HG03139 (cell line): ENCODE data around the gene CCDC92.
"Not testable (repeated sequence)": the region's sequence is repeated elsewhere in the genome, so short reads cannot be mapped to it uniquely, and the experiment has no call there.

Experiments
- ATAC-seq: cut with Tn5 transposase; IDR thresholded peaks from one replicate; pipeline ENCODE4 v1.9.1; 2021; ENCODE audit not compliant: unreplicated experiment

Gene CCDC92

DNA sequence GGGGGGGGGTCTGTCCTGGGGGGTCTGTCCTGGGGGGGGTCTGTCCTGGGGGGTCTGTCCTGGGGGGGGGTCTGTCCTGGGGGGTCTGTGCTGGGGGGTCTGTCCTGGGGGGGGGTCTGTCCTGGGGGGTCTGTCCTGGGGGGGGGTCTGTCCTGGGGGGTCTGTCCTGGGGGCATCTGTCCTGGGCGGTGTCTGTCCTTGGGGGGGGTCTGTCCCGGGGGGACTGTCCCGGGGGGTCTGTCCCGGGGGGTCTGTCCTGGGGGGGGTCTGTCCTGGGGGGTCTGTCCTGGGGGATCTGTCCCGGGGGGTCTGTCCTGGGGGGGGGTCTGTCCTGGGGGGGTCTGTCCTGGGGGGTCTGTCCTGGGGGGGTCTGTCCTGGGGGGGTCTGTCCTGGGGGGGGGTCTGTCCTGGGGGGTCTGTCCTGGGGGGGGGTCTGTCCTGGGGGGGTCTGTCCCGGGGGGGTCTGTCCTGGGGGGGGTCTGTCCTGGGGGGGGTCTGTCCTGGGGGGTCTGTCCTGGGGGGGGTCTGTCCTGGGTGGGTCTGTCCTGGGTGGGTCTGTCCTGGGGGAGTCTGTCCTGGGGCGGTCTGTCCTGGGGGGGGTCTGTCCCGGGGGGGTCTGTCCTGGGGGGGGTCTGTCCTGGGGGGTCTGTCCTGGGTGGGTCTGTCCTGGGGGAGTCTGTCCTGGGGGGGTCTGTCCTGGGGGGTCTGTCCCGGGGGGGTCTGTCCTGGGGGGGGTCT lies 60.8 kb downstream of the CCDC92 start:
- not testable (repeated sequence) for ATAC-seq

DNA sequence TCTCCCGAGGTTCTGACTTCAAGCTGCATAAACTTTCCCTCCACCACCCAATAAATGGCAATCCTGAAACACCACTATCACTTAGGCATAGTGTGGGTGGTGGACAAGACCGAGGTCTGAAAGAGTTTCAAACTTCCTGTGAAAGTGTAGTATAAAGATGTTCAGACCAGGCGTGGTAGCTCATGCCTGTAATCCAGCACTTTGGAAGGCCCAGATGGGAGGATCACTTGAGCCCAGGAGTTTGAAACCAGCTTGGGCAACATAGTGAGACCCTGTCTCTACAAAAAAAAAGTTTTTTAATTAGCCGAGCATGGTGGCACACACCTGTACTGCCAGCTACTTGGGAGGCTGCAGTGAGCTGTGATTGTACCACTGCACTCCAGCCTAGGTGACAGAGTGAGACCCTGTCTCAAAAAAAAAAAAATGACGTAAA lies 61.9 kb downstream of the CCDC92 start:
- ATAC-seq = no peak

DNA sequence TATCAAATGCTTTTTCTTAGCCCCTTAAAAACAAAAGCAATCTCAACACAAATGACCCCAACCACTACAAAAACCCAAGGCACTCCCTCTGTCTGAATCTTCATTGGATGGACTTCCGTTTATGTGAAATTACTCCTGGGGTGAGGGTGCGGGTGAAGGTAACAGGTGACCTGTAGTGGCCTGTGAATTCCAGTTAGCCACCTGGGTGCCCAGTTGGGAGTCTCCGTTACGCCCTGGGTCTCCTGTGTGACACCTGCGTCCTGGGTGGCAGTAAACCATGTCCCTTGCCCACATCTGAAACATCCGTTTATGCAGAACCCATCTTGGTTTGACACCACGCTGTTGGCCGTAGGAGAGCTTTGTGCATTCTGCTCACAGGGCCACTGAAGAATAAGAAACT lies 62.6 kb downstream of the CCDC92 start:
- ATAC-seq = no peak

DNA sequence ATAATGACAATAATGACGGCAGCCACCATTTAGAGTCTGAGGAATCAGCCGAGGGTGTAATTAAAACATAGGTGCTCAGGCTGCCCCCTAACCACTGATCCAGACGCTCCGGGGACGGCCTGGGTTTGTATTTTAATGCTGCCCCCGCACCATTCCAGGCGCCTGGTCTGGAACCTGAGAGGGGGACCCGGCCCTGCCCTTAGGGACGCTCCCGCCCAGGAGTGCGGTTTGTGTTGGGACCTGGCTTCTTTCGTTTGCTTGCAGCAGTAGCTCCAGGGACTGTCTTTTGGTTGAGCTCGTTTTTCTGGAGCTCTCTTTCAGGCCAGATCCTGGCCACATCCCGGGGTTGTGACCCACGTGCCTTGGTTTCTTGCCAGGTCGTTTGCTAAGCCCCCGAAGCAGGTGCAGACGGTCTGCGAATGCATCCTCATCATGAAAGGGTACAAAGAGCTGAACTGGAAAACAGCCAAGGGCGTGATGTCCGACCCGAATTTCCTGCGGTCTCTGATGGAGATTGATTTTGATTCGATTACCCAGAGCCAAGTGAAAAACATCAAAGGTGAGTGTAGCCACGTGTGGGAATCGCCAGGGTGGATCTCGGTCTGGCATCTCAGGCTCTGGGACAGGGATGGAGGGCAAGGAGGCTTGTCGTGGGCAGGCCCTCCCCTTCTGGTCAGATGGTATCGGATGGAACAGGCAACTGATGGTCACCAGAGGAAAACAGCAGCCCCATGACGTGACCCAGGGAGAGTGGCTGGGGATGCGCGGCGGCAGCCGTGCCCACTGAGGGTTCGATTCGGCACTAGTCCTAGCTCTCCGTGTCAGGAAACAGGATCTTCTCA lies 63.5 kb downstream of the CCDC92 start:
- no peak for ATAC-seq

DNA sequence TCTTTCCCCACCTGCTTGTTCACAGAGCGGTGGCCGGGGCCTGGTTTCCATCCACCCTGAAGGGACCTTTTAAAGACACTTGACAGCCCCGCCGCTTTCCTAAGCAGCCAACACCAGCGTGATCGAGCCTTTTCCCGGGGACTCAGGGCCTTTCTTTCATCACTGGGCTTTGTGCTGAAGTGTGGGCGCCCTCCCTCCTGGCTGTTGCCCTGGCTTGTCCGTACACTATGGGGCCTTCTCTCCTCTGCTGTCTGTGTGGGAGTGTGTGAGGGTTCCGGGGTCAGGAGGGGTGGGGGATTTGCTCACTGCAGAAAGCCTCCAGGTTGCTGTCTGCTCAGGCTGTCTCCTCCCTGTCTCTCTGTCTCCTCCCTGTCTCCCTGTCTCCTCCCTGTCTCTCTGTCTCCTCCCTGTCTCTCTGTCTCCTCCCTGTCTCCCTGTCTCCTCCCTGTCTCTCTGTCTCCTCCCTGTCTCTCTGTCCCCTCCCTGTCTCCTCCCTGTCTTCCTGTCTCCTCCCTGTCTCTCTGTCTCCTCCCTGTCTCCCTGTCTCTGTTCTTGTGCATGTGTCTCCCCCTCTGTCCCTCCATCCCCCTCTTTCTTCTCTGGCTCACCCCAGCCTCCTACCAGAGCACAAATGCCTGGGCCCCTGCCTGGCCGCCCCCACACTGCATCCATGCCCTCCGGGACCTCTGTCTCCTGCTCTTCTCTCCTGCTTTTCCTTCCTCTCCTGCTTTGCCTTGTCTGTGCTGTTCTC lies 64.7 kb downstream of the CCDC92 start:
- no peak for ATAC-seq

DNA sequence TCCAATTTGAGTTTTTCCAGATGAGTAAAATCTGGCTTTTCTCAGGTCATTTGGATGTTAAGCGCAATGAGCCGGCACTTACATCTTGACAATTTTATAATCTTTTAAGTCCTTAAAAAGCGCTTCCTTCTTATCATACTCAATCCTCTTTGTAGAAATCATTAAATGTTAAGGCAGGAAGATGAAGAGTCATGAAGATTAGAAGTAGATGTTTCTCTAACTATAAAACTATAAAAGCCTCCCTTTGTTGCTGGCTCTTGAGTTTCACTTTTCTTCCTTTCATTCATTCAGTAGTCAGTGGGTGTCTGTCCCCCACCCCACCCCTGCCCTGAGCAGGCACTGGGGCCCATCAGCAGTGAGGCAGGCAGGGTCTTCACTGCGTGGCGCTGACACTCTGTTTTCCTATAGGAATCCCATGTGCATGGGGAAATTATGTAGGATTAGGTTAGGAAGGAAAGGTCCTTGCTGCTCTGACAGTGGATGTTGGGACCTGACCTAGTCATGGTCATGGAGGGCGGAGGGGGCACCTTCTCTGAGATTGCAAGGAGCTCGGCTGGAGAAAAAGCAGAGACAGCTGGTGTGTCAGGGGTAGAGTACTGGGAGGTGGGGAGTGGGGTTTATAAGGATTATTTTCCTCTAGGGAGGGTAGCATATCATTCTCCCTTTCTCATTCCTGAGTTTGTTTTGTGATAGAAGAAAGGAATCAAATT lies 65.8 kb downstream of the CCDC92 start:
- no peak for ATAC-seq

DNA sequence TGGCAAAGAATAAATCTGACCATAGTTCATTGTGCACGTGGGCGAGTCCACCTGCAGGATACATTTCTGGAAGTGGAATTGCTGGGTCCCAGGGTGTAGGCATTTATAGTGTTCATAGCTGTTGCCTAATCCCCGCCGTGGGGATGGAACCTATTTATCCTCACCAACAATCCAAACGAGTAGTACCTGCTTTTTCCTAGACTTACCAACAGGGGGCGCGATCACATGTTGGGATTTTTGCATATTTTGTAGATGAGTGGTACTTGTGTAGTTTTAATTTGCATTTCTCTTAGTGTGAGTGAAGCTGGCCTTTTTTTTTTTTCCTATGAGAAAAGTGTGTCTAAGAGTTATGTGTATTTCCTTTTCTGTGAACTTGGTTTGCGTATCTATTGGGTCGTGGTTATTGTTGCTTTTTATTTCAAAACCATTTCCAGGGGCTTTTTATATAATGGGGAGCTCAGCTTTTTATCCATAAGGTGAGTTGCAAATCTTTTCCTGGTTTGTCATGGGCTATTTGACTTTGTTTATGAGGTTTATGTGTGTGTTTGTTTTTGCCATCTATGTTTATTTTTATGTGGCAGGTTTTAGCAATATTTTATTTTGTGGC lies 67.2 kb downstream of the CCDC92 start:
- ATAC-seq = no peak

DNA sequence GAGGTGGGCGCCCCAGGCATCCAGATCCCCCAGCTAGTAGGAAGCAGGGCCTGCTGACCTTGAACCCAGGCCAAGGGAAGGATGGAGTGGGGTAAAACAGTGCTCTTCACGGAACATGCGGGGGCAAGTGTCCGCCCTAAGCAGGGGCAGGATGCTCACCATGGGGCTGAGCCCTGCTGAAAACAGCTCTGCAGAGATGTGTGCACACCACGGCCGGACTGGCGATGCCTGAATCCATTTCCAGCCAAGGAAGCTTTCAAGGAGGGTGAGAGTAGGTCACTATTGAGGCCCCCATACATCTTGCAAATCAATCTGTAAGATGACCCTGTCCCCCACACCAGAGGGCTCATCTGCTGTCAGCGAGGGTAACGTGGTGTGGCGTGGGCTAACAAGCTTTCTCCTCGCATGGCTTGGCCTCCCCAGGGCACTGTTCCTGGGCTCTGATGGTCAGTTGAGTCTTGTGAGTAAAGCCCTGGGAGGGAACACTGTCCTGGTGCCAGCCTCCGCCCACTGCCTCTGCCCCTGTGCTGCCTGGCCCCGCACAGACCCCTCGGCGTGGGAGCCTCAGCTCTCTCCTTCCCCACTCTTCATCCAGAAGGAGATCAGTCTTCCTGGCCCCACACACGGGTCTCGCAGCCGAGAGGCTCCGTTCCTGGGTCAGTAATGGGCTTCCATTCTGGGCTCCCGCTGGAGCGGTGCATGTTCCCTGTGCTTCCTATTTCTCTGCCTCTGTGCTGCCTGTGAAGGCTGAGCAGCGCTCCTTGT lies 69.1 kb downstream of the CCDC92 start:
- ATAC-seq = no peak

DNA sequence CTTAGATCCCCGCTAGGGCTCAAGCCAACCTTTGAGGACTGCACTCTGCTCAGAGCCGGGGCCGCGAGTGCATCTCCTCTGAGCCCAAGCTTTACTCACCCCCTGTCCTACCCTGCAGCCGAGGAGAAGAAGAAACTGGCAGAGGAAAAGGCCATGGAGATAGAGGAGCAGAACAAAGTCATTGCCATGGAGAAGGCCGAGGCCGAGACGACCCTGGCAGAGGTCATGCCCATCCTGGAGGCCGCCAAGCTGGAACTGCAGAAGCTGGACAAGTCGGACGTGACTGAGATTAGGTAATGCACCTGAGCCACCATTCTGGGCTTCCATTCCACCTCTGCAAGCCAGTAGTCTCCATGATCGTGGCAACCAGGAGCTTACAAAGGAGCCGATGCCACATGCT lies 69.8 kb downstream of the CCDC92 start:
- no peak for ATAC-seq

DNA sequence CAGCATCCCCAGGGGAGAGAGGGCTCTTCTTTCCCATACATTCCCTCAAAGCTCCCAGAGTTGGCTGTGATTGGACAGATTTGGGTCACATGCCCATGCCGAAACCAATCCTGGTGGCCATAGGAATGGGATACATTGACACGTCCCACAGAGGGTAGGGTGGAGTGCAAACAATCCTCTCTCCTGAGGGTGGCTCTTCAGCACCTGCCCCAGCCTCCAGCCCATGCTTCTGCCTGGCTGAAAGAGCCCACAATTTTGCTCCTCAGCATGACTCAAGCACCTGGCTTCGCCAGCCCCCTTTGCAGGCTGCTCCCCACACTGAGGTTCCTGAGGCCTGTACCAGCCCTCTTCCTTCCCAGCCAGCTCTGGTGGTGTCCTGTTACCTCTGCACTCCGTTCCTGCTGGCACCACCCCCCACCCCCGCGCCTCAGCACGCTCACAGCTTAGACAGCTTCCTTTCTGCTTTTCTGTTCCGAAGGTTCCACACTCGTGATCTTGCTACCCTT lies 71.7 kb downstream of the CCDC92 start:
- no peak for ATAC-seq

DNA sequence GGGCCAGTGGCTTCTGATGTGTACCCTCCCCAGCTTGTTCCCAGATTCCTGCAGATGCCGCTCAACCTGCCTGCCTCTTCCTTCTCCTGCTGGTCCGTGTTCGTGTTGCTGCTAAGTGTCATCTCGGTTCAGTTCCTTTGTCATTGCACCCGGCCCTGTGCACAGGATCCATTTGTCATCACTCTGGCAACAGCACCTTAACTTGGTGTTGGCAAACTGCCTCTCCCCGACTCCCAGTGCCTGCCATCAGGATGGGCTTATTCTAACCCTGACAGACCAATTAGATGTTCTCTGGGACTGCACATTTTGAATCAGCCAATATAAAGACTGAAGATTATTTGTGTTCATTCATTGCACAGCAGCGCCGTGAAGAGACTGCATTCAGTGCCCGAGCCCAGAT lies 73.3 kb downstream of the CCDC92 start:
- no peak for ATAC-seq

DNA sequence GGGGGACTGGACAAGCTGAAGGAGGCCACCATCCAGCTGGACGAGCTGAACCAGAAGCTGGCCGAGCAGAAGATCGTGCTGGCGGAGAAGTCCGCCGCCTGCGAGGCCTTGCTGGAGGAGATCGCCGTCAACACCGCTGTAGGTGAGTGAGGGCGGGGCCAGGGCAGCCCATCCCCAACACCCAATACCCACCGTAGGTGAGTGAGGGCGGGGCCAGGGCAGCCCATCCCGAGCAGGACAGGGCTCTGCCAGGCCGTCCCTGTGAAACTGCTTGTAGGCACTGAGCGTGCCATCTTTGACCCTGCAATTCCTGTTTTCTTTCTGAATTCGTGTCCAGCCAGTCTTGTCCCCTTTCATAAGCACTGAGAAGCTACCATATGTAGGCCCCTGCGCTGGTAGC lies 74.0 kb downstream of the CCDC92 start:
- no peak for ATAC-seq

DNA sequence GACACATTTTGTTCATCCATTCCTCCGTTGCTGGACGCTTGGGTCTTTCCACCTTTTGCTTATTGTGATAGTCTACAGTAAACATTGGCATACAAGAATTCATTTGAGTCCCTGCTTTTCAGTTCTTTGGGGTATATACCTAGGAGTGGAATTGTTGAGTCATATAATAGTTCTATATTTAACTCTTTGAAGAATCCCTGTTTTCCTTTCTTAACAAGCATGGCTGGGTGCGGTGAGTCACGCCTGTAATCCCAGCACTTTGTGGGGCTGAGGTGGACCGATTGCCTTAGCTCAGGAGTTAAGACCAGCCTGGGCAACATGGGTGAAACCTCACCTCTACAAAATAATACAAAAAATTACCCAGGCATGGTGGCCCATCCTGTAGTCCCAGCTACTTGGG lies 75.4 kb downstream of the CCDC92 start:
- ATAC-seq = no peak

DNA sequence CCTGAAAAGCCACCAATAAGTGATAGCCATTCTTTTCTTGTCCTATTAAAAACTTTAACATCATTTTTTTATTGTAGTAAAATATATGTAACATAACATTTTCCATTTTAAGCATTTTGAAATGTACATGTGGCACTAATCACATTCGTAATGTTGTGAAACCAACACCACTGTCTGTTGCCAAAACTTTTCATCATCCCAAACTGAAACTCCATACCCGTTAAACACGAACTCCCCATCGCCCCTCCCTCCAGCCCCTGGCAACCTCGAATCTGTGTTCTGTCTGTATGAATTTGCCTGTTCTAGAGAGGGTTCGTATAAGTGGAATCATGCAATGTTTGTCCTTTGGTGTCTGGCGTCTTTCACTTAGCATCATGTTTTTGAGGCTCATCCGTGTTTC lies 75.9 kb downstream of the CCDC92 start:
- no peak for ATAC-seq

DNA sequence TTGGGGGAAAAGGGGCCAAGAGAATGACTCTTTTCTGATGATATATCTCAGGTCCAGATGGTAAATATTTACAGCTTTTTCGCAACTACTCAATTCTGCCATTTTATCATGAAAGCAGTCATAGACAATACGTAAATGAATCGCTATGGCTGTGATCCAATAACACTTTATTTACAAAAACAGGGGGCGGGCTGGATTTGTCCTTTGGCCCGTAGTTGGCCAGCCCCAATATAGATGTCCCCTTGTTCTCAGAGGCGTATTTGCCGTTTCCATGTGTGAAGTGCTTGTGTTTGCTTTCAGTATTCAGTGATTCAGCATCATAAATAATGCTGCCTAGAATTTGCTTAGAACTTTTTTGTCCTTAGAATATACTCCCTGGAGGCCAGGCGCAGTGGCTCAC lies 77.2 kb downstream of the CCDC92 start:
- no peak for ATAC-seq

DNA sequence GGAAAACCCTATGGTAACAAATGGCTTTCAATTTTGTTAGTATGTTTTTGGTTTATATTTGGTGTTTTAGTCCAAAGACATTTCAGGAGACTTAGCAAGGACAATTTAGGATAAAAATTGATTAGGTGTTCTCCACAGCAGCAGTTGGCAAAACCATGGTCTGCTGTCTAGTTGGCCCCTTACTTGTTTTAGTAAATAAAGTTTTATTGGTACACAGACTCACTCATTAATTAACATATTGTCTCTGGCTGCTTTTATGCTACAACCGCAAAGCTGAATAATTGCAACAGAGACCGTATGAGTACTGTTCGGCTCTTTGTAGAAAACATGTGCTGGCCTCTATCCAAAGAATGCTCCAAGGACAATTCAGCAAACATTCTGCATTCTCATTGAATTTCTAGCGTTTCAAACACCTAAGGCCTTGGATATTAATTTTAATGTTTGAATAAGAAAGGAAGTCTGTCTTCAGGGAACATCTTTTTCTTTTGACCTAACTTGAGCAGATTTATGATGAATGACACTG lies 77.7 kb downstream of the CCDC92 start:
- no peak for ATAC-seq

DNA sequence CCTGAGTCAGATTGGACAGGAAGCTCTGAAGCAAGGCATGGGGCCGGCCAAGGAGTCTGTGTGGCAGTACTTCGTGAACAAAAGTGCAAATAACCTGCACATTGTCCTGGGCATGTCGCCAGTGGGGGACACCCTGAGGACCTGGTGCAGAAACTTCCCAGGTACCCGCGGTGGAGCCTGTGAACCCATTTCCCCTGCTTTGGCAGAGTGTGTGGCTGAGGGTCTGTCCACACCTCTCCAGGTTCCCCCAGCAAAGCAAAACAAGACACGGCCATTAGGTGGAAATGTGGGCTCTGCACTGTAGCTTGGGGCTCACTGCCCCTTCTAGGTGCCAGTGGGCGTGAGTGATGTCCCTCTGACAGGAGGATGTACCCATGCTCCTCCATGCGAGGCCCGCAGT lies 79.4 kb downstream of the CCDC92 start:
- ATAC-seq = no peak

DNA sequence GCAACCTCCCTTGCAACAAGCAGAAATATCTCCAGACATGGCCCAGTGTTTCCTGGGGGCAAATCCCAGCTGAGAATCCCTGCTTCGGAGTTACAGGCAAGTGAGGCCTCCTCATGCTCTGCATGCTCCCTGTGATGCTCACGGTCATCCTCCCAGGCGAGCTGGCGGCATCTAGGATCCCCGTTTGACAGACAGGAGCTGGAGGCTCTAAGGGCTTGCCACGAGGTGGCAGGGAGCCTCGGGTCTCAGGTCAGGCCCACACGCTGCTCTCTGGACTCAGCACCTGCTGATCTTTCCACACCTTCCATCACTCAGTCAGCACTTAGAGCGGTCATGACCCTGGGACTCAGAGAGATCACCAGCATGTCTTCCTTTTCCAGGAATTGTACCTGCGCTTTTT lies 79.8 kb downstream of the CCDC92 start:
- no peak for ATAC-seq

DNA sequence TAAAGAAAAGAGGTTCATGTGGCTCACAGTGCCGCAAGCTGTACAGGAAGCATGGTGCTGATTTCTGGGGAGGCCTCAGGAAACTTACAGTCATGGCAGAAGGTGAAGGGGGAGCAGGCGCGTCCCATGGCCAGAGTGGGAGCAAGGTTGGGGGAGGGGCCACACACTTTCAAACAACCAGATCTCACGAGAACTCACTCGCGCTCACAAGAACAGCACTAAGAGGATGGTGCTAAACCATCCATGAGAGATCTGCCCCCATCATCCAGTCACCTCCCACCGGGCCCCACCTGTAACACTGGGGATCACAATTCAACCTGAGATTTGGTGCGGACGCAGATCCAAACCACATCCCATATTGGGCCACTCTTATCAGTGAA lies 80.5 kb downstream of the CCDC92 start:
- no peak for ATAC-seq
